ENCODE data around the gene SRPK3.

DNA sequence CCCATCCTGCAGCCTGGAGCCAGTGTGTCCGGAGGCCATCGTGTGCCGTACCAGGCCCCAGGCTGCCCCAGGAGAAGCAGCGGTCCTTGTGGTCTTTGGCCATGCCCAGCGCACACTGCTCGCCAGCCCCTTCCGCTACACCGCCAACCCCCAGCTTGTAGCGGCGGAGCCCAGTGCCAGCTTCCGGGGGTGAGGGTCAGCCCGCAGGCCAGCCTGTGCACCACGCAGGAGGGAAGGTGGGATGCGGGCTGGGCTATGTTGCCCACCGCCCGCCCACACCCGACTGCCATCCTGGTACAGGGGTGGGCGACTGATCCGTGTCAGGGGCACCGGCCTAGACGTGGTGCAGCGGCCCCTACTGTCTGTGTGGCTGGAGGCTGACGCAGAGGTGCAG is 7.6 kb upstream of the SRPK3 start:
- TF ChIP-seq POLR2A (IDR thresholded peaks at IDR 0.05) = no peak
- TF ChIP-seq, protein P1, sequence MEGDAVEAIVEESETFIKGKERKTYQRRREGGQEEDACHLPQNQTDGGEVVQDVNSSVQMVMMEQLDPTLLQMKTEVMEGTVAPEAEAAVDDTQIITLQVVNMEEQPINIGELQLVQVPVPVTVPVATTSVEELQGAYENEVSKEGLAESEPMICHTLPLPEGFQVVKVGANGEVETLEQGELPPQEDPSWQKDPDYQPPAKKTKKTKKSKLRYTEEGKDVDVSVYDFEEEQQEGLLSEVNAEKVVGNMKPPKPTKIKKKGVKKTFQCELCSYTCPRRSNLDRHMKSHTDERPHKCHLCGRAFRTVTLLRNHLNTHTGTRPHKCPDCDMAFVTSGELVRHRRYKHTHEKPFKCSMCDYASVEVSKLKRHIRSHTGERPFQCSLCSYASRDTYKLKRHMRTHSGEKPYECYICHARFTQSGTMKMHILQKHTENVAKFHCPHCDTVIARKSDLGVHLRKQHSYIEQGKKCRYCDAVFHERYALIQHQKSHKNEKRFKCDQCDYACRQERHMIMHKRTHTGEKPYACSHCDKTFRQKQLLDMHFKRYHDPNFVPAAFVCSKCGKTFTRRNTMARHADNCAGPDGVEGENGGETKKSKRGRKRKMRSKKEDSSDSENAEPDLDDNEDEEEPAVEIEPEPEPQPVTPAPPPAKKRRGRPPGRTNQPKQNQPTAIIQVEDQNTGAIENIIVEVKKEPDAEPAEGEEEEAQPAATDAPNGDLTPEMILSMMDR (IDR thresholded peaks at IDR 0.05) = no peak
